Stimulated activated CD4-positive, alpha-beta T cell treated with anti-CD3 and anti-CD28 coated beads, Interleukin-2, amount 100 ng/mL, for 4 hours (primary cell): ENCODE data around the gene ABCD2.
"Not testable (repeated sequence)": the region's sequence is repeated elsewhere in the genome, so short reads cannot be mapped to it uniquely, and the experiment has no call there.

Source experiments
- DNase-seq: peaks from one replicate; pipeline ENCODE4 v3.0.0-alpha.2; 2020; ENCODE audit warnings: low read depth

The ABCD2 gene

DNA sequence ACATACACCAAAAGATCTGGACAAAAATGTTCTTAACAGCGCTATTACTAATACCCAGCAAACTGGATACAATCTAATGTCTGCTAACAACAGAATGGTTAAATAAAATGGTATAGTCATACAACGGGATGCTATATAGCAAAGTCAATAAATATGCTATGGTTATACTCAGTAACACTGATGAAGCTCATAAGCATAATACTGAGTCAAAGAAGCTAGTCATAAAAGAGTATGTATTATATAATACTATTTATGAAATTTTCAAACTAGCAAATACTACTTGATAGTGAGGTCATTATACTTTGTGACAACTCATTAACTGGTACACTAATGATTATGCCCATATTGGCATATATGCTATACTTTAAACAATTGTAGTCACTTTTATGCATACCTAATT is 7.4 kb downstream of the ABCD2 start:
- no peak for DNase-seq

DNA sequence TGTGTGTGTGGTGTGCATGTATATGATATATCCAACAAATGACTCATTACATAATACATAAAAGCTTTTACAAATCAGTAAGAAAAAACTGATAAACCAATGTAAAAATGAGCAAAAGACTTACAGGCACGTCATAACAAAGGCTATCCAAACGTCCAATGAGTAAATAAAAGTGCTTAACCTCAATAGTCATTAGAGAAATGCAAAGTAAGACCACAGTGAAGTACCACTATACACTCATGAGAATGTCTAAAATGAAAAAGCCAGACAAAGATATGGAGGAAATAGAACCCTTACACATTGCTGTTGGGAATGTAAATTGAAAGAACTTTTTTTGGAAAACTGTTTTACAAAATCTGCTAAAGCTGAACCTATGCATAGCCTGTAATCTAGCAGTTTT is 7.8 kb downstream of the ABCD2 start:
- DNase-seq, result no peak

DNA sequence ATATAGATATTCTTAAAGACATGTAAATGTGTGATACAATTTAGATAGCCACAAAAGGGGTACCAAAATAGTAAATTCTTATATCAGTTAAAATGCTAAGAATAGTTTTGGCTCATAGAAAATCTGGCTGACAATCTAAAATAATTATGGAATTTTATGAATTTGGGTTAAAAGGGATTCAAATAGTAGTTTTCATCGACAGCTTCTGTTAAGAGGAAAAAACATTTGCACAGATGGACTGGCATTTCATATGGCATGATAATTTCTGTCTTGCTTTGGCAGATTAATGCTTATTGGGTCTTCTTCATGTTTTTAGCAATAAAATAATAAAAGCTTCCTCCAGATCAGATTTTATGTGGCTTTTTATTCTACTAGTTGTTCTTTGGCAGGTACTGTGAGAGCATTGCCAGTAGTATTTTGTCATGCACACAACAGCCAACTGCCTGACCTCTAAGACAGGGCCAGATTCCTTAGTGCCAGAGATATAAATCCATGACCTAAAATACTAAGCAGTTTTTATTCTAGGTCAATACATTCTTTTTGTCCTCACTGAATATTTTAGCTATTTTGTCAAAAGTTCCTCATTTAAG is 9.1 kb downstream of the ABCD2 start:
- no peak for DNase-seq

DNA sequence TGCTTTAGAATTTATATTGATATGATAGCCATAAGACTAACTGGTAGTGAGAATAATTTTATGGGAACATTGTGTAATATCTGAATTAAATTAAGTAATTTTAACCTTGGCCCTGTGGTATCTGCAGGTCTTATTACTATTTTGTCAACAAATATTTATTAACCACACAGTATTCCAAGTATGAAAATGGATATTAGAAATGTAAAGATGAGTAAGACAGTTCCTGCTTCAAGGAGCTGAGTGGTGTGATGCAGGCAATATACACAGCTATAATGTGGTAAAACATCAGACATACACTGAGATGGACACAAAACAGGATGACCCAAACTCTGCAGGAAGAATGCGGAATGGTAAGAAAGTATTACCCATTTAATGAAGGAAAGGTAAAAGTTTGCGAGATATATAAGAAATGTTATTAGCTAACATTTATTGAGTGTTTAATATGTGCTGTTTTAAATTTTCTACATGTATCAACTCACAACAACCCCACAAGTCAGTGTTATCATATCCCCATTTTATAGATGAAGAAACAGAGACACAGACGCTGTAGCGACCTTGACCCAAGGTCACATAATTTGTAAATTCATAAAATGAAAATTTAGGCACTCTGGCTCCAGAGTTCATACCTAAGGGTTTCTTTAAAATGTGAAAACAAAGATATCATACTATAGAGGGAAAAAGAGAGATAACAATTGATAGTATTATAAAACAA is 12.7 kb downstream of the ABCD2 start:
- no peak for DNase-seq

DNA sequence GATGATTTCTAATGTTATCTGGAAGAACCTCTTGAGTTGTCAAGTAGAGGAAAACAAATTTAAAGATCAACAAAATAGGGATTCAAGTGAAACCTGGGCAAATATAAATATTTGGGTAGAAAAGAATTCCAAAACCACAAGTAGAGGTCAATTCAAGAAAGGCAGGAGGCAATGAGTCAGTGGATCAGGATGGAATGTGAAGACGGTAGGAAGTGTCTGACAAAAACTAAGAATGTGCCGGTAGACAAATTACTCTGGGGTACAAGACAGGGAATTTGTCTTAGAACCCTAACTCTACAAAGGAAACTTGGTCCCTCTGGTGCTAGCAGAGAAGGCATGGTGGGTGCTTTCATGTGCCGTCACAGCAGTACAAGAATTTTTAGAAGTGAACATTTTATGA is 13.6 kb downstream of the ABCD2 start:
- no peak for DNase-seq

DNA sequence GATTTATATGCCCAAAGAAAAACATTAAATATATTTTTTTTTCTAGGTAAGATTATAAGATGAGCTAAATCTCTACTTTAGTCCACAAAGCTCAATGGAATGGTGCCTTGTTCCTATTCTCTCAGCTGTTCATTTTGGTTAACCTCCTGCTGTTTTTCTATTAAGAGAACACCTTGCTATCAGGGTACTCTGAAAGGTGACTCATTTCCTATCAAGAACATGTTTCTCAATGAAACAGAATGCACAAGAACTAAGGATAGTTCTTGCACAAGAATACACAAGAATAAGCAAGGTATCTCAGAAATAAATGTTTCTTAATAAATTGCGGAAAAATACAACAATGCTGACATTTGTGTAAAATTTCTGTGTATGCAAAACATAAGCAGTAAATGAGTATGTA is 14.1 kb downstream of the ABCD2 start:
- DNase-seq, result no peak

DNA sequence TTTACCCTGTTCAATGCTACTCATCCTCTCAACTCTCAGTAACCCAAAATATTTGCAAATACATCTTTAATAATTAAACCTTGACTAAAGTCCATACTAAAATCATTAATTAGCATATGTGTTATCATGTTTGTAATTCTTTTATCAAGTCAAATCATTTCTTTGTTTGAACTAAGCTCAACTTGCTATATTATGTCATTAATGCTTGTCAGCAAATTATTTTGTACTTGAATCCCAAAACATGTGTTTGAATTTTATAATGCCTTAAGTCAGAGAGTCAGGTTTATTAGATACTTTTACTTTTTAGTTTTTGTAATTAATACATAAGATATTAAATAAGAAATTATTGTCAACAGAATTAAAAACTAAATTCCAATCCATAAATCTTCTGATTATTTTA is 16.5 kb downstream of the ABCD2 start:
- no peak for DNase-seq

DNA sequence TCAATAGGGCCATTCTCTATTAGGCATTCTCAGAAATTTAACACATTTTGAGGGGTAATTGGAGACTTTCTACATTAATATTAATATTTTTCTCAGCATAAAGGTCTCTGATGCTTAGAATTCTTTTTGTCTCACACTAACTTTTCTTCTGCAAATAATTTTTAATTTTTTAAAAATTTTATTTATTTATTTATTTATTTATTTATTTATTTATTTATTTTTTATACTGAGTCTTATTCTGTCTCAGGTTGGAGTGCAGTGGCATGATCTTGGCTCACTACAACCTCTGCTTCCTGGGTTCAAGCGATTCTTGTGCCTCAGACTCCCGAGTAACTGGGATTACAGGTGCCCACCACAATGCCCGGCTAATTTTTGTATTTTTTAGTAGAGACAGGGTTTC is 17.7 kb downstream of the ABCD2 start:
- DNase-seq, result not testable (repeated sequence)

DNA sequence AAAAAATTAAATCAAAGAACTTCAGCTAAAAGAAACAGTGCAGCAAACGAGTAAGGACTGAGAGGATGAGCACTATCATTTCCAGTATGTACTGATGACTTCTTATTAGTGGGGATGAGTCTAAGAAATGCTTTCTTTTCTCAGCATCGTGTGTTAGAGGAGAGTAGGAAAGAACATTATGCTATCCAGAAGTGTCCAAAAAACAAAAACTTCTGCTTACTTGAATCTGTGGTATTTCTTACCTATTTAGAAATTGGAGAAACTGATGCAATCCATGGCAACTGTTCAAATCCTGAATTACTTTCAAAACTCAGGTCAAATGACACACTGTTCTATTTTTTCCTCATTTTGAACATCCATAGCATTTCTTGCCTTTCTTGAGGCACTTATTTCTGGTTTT is 23.7 kb downstream of the ABCD2 start:
- DNase-seq, result no peak

DNA sequence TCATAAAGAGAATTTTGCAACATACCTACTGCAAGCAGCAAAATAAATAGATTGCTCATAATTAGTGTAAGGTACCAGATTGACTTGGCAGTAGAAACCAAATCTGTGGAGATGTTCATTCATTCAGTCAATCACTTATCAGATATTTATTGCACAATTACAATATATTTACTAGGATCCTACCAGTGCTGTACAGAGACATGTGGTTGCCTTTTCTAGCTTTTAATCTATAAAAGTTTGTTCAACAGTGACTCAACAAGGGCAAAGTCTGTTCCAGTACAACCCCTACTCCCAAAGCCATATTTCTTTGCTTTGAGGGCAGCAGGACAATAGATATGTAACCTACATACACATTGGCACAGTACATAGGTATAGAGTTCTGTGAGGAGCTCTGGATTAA is 27.3 kb downstream of the ABCD2 start:
- no peak for DNase-seq

DNA sequence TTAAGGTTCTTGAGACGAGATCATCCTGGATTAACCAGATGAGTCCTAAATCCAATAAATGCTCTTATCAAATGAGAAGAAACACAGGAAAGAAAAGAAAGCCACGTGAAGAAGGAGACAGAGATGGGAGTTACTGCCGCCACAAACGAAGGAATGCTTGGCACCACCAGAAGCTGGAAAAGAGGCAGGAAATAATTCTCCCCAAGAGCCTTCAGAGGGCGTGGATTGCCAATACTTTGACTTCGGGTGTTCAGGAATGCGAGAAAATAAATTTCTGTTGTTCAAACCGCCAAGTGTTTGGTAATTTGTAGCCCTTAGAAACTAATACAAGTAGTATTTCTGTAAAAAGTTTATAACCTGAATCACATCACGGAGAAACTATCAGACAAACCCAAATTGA is 31.3 kb downstream of the ABCD2 start:
- DNase-seq, result no peak

DNA sequence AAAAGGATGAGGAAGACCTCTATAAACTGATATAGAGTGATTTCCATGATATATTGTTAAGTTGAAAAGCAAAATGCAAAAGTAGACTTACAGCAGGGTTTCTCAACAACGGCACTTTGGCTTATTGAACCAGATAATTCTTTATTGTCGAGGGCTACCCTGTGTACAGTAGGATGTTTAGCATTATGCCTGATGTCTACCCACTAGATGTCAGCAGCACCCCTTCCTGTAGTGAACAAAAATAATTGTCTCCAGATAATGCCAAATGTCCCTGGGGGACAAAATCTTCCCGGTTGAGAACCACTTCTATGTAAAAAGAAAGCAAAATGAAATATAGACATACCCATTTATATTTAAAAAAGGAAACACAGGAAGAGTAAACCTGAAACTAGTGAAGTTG is 32.4 kb downstream of the ABCD2 start:
- DNase-seq, result no peak

DNA sequence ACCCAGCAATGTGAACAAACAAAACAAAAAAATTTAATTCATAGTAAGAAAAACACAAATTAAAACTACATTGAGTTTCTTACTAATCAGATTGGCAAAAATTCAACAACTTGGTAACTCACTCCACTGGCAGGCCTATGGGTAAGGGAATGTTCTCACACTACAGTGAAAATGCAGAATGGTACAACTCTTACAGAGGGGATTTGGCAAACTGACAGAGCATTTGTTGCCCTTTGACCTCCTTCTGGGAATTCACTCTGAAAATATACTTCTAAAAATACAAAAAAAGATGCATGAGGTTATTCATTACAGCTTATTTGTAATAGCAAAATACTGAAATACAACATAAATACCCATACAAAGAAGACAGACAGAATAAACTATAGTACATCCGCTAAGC is 32.8 kb downstream of the ABCD2 start:
- DNase-seq, result no peak

DNA sequence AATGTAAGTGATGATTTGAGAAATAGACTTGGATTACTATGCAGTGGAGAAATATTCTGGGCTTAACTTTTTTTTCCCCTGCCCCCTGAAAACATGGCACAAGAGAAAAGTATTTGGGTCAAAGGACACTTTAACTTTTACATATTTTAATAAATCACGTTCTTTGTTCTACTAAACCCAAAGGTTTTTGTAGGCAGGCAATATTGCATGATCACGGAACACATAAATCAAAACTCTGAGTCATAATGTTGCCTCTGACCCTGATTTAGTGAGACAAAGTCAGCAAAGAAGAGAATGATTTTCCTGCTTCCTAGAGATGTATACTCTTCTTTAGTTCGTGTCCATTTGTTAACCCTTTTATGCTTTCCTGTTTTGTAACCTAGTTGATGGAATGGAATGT is 38.0 kb downstream of the ABCD2 start:
- DNase-seq, result no peak

DNA sequence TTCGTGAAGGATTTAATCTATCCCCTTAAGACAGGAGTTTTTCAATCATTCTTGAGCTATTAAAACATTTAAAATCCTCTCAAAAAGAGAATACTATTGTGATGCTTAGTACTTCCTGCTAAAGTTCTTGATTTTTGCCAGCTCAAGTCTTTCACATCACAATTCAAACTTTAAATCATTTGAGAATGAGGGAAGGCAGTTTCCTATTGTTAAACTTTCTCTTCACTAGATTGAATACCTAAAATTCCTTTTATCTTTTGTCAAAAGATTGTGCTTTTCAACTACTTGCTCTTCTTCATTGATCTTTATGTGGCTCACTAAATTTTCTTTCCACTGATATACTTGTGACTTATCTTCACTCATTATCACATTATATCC is 44.1 kb downstream of the ABCD2 start:
- DNase-seq, result no peak

DNA sequence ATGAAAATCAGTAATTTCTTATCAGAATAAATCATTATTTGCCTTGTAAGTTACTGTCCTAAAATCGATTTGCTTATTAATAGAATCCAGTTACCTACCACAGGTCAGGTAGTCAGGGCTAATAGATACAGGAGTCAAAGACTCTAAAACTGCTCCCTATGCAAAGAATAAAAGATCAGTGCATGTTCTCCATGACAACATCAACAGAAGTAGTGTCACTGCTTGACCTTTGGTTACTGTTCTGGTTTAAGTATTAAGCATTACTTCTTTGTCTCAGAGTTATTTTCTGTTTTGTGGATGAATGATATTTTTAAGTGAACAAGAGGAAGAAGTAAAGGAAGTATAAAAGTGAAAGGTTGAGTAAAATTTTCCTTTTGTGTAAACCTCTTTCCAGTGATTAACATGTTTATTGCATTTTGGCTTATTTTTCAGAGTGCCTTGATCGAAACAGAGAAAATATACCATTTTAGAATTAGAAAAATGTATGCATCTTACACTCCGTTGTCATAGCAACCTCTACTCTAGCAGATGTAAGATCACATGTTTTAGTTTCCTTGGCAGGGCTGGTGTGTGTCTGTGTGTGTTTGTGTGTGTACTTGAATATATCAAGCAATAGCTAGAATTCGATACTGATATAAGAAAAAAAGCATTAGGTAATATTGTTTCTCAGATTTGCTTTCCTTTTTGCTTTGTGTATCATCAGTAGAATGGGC is 44.7 kb downstream of the ABCD2 start:
- DNase-seq, result no peak

DNA sequence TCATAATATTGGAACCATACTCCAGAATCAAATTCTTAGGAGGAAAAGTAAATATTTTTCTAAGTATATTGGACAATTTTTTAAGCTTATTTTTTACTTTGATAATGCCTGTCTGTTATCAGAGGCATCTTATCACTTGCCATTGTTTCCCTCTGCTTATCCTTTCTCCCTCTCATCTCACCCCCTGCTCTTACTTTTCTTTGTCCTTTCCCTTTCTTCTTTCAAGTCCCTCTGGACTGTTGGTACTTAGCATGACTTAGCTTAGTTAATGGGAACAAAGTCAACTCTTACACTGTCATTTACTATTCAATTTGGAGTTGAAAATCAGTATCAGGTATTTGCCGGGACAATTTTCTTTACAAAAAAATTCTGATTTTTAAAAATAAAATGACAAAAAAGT is 45.2 kb downstream of the ABCD2 start:
- no peak for DNase-seq

DNA sequence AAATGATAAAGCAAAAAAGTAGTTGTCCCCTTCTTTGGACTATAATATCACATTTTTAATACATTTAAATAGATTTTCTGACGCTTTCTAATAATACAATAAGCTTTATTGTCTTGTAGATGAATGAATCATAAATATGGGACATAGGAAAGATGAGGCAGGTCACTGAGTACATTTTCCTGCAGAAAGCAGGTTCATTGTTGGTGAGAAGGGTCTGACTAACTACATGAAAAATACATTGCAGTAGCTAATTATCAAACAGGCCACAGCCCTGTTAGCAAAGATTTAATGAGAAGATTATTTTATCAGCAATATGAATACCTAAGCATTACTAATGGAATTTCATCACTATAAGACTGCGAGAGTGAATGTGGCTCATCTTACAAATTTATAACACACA is 45.6 kb downstream of the ABCD2 start:
- no peak for DNase-seq

DNA sequence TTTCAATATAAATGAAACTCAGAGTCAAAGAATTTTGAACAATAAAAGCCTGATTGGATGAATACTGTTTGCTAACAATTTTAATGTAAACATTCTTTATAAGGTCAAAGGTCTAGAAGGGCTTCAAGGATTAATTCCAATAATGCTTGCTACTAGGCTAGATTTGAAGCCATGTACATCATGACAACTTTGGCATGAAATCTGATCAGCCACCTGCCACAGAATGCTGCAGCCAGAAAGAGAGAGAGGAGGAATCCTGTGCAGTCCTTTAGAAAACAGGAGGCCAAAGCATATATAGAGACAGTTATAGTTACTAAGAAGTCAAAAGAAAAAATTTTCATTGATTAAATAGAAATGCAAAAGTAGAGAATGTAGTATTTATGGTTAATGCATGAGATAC is 47.1 kb downstream of the ABCD2 start:
- DNase-seq, result no peak

DNA sequence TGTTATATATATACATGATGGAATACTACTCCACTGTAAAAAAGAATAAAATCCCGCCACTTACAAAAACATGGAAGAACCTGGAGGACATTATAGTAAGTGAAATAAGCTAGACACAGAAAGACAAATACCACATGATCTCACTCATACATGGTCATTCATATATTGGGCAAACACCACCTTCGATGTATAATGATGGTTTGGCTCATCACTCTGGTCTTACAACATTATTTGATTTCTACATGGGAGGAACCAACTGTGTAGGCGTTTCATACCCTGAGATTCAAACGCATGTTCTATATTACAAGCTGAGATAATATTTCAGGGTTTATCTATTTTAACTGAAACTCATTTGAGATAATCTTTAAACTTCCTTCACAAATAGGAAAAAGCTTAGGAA is 48.3 kb downstream of the ABCD2 start:
- DNase-seq, result no peak

DNA sequence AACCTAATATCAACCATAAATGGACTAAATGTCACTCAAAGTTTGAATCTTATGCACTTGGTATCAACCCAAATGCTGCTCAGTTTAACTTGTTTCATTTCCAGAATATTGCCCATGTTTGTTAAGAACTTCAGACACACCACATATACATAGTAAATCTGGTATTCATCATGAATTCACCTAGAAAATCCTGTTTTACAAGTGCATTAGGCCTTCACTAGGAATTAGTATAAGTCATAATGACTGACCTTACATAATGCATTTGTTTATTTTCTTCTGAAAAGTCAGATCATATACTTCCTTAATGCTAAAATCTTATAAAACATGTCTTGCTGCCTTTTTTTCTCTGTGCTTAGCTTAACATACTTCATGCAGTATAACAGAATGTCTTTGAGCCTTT is 66.1 kb downstream of the ABCD2 start:
- DNase-seq, result no peak

DNA sequence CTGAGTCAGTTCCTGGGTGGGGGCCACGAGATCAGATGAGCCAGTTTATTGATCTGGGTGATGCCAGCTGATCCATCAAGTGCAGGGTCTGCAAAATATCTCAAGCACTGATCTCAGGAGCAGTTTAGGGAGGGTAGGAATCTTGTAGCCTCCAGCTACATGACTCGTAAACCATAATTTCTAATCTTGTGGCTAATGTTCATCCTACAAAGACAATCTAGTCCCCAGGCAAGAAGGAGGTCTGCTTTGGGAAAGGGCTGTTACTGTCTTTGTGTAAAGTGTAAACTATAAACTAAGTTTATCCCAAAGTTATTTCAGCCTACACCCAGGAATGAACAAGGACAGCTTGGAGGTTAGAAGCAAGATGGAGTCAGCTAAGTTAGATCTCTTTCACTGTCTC is 75.4 kb downstream of the ABCD2 start:
- not testable (repeated sequence) for DNase-seq

DNA sequence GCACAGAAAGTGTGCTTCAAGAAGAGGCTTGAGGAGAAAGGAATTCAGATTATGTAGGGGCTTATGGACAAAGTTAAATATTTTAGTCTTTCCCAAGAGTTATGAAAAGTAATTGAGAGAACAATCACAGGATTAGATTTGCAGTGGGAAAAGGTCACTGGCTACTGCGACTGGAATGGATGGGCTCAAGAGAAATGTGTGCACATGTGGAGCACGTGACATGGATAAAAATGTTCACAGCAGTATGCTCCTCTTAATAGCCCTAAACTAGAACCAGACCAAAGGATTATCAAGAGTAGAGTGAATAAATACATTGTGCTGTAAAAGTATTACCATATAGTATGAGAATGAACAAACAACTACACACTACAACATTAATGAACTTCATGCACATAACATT is 78.1 kb downstream of the ABCD2 start:
- DNase-seq, result no peak

DNA sequence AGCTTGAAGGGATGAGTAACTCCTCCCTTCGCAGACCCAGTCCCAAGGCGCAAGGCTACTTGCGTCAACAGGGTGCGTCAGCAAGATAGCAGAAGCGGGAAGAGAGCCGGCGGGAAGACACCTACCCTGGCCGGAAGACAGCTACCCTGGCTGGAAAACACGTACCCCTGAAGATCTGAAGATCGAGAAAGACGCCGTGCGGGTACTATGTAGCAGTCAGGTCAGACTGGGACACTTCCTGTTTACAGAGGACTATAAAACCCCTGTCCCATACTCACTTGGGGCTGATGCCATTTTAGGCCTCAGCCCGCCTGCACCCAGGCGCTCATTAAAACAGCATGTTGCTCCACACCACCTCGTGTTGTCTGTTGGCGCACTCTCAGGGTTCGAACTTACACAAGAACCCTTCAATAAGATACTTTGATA is 80.9 kb downstream of the ABCD2 start:
- no peak for DNase-seq
